ENCODE data around the gene WASL. TPM values are rescaled to one million over a fixed set of nuclear protein-coding genes. Genes with fewer than 3 reads are reported as not detected.
"Not testable (repeated sequence)": the region's sequence is repeated elsewhere in the genome, so short reads cannot be mapped to it uniquely, and the experiment has no call there.

WASL gene
- total RNA-seq, 1 donor from 2014 or later = 24.3 TPM

DNA sequence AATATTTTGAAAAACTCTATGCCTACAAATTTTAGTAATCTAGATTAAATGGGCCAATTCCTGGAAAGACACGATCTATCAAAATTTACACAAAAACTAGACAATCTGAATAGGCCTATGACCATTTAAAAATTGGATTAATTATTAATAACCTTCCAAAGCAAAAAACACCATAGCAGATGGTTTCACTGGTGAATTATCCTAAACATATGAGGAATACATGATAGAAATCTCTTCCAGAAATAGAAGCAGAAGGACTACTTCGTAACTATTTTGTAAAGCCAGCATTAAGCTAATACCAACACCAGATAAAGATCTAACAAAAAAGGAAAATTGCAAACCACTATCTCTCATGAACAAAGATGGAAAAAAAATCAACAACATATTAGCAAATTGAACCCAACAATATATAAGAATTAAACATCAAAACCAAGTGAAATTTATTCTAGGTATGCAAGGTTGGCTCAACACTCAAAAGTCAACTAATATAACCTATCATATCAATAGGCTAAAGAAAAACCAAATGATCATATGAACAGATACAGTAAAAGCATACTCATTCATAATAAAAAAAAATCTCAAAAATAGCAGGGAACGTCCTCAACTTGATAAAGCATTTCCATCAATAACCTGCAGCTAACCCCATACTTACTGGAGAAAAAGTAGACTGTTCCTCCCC is 16.3 kb downstream of the WASL start:
- DNase-seq = no peak

DNA sequence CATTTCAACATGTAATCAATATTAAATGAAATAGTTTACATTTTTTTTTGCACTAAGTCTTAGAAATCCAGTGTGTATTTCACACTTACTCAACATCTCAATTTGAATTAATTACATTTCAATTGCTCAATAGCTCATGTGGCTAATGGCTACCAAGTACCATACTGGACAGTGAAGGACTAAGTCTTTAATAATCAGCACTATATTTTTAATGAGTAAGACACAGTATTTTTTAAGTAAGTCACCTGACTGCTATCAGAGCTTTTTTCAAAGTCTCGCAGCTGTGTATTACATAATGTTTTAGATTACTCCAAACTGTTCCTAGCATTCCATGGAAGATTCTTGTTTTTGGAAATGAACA is 19.6 kb downstream of the WASL start:
- no peak for DNase-seq

DNA sequence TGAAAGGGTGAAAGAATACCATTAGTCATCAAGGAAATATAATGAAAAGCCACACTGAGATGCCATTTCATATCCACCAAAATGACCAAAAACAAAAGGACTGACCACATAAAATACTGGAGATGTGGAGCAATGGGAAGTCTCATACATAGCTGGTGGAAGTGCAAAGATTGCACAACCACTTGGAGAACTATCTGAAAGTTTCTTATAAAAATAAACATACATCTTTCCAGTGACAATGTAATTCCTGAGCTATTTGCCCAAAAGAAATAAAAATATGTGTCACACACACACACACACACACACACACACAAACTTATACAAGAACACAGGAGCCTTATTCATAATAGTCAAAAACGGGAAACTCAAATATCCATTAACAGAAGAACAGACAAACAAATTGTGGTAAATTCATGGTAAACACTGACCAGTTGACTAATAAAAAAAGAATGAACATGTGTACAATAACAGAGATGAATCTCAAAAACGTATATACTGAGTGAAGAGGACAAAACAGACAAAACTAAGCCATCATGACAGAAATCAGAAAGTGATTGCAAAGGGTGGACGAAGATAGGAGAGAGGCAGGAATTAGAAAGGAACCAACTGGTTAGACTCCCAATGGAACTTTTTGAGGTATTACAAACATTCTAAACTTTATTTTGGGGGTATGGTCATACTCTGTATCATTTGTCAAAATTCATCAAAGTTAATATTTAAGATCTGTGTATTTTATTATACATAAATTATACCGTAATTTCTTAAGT is 21.5 kb downstream of the WASL start:
- no peak for DNase-seq

DNA sequence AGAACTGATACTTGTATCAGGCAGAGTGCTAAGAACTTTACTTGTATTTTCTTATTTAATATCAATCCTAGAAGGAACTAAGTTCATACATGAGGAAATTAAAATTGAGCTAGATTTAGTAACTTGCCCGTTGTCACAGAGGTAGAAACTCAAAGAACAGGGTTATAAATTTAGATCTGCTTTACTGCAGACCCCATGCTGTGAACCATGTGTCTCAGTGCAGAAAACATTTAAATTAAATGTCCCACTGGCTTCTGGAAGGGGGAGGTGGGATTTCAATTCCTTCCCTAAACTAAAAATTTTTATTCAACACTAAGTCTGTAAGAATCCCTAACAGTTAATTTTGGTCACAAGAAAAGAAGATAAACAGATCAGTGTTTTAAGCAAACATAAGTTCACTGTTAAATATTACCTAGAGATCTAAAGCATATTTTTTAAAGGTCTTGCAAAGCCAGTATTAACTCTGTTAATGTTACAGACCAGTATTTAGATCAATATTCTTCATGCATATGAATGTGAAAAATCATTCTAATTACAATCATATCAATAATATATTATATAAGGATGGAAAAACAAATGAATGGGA is 23.1 kb downstream of the WASL start:
- no peak for DNase-seq

DNA sequence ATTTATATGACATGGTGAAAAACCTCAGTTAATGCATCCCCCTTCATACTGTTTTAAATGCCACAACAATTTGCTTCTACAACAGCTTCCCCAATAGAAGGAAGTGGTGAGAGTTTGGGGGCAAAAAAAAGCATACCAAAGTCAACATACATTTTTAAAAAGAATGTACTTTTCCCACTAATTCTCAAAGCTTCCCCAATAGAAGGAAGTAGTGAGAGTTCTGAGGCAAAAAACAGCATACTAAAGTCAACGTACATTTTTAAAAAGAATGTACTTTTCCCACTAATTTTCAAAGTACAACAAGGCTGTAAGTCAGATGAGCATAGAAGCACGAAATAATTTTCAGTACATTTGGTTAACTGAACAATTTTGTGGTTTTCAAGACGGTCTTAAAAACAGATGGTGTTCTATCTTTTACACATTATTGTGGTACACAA is 24.0 kb downstream of the WASL start:
- DNase-seq = no peak

DNA sequence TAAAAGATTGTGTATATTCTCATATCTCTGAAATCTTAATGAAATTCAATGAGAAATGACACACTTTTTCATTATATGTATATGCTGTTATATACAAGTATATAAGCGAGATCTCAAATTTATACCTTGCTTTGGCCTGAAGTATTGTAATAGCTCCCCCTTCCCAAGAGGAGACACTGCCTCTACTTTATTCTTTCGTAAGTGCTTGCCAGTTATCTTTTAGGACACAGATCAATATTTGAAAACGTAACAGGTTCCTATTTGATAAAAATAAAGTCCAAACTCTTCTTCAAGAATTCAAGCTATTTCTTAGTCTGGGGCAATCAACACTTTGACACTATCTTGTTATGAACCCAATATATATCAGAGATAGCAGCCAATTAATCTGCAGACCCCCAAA is 24.9 kb downstream of the WASL start:
- no peak for DNase-seq

DNA sequence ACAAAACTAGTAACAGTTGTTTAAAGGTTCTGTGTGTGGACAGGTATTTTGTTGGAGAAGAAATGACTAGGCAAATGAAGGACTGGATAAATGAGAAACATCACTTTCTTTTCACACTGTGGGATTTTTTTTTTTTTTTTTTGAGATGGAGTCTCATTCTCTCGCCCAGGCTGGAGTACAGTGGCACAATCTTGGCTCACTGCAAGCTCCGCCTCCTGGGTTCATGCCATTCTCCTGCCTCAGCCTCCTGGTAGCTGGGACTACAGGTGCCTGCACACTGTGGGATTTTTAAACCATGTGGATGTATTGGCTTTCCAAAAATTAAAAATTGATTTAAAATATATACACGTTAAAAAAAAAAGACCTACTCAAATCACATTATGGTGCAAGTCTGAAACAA is 28.3 kb downstream of the WASL start:
- not testable (repeated sequence) for DNase-seq

DNA sequence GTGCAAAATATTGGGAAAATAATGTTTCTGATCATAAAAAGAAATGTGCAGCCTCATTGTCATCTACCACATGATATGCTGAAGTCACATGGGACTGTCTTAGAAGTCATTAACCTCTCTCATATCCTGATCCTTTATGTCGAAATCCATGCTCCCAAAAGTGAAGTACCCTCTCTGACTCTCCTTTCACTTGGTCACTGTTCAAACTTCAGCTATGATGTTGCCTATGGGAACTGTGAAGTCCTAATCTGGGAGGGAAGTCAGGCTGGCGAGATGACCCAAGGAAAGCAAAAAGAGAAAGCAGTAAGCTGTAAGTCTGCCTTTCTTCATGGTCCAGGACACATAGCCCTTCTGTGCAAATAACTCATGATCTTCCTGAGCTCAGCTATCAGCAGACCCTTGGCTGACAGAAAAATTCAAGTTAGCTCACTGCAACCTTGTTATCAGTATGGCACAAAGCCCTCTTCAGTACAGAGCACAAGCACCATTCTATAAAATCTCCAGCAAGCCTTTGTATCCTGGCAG is 29.5 kb downstream of the WASL start:
- DNase-seq = no peak

DNA sequence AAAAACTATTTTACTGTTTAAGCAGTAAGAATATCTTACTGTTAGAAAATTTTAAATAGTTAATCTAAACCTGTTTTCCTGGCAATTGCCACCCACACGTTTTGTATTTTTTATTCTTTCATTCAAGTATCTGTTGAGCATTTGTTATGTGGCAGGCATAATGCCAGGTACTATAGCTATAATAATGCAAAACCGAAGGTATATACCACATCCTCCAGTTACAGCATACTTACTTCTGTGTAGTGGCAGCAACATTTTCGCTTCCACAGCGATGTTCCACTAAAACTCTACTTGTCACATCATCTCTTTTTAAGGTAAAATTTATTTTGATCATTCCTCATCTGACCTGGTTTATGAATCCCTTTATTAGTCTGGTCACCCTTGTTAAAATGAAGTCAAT is 30.0 kb downstream of the WASL start:
- no peak for DNase-seq

DNA sequence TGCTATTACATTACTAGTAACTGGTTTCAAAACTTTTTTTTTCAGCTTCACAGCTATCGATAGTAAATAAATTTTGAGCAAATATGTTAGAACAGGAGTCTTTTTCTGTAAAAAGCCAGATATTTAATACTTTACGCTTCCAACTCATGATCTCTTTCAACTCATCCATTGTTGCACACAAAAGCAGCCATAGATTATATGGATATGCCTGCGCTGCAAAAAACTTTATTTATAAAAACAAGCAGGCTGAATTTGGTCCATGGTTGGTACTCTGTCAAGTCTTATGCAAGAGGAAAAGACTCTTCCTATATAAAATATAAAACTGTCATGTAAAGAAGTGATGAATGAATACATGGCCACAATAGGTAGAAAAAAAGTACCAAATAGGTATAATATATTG is 31.1 kb downstream of the WASL start:
- DNase-seq = no peak

DNA sequence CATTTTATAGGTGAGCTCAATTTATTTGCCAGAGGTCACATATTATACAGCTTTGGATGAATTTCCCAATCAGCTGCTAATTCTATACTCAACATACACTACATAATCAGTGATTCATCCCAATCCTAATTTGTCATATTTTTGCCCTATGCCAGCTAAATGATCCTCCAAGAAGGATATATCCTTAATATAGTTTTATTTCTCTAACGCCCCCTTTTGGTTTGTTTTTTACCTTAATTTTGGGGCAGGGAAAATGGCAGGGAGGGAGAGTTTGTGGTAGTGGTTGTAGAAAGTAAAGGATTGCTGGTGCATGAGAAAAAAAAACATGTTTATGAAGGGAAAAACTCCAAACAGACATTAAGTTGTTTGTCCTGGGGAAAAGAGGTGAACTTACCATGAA is 31.9 kb downstream of the WASL start:
- no peak for DNase-seq

DNA sequence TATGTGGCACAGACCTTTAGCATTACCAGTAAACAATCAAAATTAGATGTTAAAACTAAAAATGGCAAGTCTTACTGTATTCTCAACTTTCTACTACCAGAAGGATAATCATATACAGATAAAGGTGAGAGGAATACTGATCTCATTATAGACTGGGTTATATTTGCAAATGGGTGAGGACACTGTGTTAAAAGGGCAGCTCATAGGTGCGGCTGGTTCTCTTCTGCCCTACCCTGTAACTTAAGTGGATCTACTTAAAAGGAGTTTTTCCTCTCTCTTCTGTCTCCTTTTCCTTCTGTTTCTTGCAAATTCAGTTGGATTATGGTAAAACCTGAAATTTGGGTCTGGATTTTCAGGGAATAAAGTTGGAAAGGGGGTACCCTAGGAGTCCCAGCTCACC is 33.0 kb downstream of the WASL start:
- no peak for DNase-seq

DNA sequence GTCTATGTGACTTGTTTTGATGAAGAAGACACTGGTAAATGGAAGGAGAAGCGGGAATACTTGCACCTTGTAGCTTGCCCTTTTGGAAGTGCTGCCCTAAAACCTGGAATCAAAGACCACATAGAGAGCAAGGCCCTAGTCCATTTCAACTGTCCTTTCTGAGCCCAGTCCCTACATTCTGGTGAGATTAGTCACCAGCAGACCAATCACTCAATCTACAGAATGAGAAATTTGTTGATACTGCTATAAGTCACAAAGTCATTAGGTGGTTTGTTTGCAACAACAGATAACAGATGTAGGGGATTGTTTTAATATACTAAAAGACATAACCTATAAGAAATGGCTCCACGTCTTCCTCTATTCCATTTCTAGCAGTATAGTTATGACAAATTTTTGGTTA is 33.6 kb downstream of the WASL start:
- no peak for DNase-seq

DNA sequence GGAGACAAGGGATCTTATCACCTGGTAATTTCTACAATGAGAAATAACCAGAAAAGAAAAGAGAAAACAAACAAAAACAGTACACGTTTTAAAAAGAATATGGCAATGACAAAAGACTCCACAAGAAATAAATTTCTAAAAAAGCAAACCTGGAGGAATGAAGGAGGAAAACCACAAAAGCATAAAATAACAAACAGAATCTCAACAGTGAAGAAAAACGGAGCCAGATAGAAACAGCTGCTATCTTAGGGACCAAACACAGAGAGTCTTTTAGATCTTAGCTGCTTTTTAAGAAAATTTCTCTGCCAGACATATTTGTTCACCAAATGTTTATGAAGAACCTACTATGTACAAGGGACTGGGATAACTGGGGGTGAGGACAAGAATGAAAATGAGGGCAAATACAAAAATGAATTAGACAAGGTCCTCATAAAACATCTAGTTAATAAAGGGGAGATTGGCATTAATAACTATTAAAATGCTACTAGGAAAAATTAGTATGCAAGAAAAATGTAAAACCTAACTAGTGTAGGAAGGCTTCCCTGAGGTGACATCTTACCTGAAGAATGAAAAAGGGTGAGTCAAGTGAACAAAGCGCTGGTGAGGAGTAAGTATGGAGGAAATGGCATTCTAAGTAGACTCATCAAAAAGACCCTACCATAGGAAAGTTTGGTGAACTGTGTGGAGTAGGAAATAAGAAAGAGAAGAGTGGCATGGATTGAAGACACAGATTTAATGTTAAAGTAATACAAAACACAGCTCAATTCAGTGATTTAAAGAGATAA is 34.3 kb downstream of the WASL start:
- DNase-seq = no peak

DNA sequence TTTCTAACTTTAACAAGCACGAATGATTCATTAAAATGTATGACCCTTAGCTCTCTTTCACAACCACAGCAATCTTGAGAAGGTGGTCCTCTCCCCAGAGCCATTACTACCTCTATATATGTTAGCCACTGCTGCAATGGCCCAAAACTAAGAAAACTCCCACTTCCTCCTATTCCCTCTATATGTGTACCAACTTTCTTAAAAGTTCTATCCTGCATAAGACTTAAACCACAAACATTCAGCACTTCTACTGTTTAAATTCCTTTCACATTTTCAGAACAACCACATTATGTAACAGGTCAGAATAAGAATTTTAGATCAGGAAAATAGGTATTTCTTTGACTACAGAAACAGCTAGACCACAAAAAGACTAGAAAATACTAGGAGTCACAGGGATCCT is 36.2 kb downstream of the WASL start:
- DNase-seq = no peak

DNA sequence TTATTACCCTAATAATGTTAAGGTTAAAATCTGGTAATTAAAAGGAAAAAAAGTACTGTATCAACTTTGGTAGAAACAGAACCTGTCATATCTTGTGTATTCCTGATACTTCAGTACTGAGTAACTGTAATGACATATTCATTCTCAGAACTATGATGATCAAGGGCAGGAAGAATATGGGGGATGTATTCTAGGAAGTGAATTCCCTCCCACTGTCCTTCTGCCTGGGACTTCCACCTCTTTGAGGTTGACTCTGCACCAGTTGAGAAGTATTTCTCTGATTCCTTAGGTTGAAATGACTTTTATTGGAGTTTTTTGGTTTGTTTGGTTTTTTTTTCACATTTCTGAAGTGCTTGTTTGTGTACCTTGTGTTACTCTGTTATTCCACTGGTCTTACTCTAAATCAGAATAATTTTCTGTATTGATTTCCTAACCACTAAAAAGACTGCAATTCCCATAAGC is 36.9 kb downstream of the WASL start:
- DNase-seq = no peak

DNA sequence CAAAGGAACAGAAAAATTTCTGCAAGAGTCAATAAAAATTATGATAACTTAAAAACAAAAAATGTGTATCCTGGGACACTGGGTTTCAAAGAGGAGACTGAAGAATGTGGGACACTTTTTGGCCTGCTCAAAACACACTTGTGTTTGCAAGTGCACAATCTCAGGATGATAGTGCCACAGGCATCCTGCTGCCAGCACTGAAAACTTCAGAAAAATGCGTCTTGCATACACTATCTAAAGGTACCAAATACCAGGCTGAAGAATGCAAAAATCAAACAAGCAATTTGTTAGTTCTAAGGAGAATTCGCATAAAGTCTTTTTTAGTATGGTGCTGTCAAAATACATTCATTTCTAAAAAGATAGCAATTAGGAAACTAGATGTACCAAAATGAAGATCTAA is 38.1 kb downstream of the WASL start:
- no peak for DNase-seq

DNA sequence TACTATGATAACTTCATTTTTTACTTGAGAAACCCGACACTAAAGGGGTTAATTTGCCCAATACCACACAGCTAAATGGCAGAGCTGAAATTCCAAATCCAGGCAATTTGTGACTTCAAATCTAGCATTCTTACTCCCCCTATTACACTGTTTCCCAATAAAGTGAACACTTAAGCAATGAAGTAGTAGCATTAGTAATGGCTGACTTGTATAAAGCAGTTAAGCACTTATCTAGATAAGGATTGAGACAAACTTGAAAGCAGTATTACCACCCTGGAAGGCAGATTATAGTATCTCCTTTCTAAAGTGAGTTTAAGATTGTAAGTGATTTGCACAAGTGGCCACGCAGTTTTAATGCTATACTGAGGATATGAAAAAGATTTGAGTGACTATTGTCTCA is 39.3 kb downstream of the WASL start:
- no peak for DNase-seq

DNA sequence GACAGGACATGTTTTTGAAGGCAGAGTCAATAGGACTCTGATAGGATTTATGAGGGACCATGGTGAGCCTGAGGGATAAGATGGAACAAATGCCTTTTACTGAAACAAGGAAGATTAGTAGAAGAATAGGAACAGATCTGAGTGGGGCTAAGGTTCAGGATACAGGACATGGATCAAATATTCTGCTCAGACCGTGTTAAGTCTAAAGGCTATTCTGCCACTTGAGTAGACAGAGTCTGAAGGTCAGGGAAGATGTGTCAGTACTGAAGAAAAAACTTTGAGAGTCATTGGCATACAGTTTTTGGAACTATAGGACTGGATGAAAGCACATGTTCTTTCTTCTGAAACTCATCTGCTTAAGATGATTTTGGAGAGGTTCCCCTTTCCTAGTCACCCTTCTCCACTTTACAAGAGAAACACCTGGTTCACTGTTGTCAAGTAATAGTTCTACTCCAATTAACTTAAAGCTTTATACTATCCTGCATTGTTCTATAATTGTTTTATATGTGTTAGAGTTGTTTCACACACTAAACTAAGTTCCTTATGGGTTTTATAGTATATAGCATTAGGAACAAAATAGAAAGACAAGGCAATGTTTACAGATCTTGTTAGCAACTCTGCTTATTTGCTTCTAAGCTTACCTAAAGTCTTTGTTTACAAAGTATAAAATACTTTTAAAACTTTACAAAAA is 43.4 kb downstream of the WASL start:
- no peak for DNase-seq

DNA sequence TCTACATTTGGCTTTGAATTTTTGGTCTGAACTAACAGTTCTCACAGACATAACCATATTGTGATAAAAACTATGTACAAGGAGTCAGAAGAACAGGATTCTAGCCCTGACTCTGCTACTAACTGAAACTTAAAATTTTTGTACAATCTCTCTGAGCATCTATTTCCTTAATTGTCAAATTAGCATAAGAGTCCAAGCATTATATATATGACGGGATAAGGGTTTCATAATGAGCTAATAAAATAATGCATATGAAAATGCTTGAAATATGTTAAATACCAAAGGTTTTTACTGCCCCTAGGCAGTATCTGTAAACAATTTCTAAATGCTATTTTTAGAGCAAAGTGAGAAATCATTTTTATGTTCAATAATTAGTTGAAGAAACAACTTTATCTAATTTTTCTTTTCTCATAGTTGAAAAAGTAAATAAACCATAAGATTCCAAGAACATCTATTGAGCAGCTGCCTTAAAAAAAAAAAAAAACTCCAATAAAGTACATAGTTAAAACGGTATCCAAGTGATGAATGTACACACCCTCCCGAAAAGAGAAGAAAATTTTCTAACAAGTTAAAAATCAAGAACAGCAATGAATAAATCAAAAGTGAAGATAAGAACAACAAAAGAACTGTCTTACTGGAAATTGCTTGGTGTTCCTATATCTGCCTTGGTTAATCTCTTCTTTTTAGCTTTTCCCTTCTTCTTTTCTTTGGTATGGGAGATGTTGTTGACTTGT is 52.7 kb downstream of the WASL start:
- no peak for DNase-seq

DNA sequence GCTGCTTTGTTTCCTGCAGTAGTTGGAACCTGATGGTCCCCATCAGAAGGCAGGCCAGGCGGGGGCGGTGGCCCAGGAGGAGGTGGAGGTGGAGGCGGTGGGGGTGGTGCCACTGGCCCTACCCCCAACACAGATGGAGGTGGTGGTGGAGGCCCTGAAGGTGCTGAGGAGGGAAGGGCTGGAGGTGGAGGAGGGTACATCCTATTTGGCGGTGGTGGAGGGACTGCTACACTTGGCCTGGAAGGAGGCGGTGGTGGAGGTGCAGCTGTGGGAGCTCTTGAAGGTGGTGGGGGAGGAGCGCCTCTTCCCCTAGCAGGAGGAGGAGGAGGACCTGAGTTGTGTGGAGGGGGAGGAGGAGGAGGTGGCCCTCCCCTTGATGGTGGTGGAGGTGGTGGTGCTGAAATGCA is 56.3 kb downstream of the WASL start:
- DNase-seq = no peak
